Measurements from ENCODE around the gene ARHGDIA.

The ARHGDIA gene

DNA sequence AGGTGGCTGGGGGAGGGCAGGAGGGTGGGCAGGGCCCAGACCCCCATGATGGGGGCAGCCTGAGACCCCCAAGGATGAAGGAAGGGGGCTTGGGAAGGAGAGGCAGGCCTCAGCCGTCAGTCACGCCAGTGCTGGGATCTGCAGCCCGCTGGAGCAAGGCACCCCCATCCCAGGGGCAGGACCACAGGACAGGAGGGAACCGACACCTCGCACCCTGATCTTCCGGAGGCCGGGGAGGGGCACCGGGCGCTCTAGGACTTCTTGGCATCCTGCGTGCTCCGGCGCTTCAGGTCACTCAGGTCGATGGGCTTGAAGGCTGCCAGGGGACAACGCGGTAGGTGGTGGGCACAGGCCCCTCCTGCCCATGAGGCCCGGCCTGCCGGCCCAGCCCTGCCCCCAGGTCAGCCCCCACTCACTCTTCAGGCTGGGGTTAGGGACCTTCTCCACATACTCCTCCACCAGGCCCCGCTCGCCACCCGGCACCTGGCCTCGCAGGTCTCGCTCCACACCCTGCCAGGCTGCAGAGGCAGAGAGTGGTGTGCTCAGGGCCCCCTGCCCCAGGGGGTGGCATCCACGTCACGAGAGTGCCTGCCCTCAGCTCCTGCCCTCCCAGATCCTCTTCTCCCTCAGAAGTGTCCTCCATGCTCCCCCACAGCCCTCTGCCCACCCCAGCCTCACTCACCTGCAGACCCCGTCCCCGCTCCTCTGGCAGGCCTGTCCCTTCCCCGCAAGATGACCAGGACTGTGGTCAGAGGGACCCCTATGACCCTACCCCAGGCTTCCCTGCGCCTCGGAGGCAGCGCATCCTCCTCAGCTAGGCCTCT, 47.9 kb downstream of the ARHGDIA start:
- no peak for DNase-seq

DNA sequence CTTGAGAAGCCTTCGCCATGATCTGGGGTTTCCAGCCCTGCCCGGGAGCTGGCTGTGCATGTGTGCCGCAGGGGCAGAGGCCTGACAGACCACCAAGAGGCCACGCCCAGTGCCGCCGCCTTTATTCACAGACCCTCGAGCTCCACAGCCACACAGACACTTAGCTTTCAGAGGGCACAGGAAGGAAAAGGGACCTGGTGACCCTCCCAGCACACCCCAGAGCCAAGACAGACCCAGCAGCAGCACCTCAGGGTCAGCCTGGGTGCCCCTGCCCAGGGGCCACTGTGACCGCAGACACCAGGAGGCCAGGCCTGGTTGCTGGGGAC, 48.9 kb downstream of the ARHGDIA start:
- DNase-seq: no peak

DNA sequence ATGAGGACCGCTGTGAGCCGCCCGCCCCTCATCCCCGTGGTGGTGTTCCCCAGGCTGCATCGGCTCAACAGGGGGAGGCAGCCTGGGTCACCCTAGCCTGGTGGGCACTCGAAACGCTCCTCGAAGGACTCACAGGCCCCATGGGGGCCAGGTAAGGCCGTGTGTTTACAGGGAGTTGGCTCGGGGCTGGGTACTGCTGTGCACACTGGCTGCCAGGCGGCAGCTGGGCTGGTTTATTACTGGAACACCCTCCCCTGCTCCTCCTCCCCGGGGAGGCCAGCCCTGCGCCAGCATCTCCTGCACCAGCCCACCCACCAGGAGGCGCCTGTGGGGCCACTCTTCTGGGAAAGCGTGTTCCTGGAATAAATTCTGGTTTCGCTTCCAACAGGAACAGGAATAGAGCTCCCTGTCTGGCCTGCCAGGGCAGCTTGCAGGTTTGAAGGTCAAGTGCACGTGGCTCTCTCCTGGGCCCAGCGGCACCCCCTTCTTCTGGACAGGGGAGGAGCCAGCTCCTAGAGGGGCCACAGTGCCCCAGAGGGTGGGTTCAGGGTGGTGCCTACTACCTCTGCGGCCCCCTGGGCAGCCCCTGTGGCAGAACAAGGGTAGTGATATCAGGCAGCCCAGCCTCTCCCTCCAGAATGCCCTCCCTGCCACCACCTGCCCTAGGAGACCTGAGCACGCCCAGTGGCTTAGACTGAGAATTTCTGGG, 49.4 kb downstream of the ARHGDIA start:
- DNase-seq: no peak

DNA sequence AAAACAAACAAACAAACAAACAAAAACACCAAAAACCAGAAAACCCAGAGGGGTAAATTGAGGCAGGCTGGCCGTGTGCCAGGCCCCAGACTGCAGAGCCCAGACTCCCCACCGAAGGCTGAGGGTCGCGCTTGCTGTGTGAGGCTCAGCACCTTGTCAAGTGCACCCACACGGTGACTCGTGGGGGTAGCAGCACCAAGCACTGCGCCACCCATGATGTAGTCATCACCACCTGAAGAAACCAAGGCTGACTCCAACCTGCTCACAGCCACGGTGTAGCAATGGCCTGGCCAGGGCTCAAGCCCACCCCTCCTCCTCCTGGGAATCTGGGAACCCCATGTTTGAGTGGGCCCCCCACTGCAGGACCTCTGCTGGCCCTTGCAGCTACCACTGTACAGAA, 50.0 kb downstream of the ARHGDIA start:
- DNase-seq: no peak

DNA sequence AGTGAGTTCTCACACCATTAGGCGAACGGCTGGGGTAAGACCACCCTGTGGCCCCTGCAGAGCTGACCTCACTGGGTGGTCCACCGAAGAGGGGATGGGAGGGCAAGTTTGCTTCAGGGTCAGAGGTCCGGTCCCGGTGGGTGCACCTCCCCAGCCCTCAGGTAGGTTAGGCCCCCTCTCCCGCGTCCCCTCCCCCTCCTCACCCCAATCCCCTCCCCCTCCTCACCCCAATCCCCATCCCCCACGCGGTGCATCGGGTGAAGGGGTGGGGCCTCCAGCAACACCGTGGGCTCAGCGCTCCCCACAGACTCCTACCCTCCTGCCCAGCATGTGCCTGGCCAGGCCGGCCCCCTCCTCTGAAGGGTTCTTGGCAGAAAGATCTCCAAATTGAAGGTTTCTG, 51.4 kb downstream of the ARHGDIA start:
- no peak for DNase-seq

DNA sequence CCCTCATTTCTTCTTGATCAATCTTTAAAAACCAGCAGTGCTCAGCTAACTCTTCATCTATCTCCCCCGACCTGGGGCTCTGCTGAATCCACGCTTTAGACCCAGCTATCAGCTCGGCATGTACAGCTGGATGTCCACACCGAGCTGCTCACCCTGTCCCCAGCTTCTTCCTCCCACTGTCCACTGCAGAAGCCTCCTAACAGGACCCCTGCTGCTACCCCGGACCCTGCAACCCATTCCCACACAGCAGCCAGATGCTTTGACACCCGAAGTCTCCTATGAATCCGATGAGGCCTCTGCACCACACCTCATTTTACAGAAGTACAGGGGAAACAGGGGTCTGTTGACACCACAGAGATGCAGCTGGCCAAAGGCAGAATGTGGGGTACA, 53.4 kb downstream of the ARHGDIA start:
- DNase-seq: no peak
